NCI-H2029 (cell line): Measurements from ENCODE around the gene SLC7A6OS.
A peak's percentile ranks its signal among the peaks of the same experiment; 100 is the strongest.

Source experiments
- DNase-seq: peaks from one replicate; lab custom pipeline; 2025; lab: John Stamatoyannopoulos, UW

The SLC7A6OS gene

GRCh38 chr16:68344252-68344651 lies 33.5 kb upstream of the SLC7A6OS start:
- DNase-seq, result no peak

- no peak for DNase-seq
These were observed 32.4 kb upstream of the SLC7A6OS start for GRCh38 chr16:68343137-68343536.

- no peak for DNase-seq
These were observed 31.9 kb upstream of the SLC7A6OS start for GRCh38 chr16:68342620-68343019.

- DNase-seq, result no peak
These were observed 28.5 kb upstream of the SLC7A6OS start for GRCh38 chr16:68339214-68339613.

GRCh38 chr16:68338326-68339119 lies 27.8 kb upstream of the SLC7A6OS start:
- DNase-seq, result no peak

GRCh38 chr16:68335175-68335574 lies 24.4 kb upstream of the SLC7A6OS start:
- DNase-seq, result no peak

GRCh38 chr16:68332411-68333121 lies 21.8 kb upstream of the SLC7A6OS start:
- no peak for DNase-seq

- no peak for DNase-seq
These were observed 21.2 kb upstream of the SLC7A6OS start for GRCh38 chr16:68331879-68332410.

GRCh38 chr16:68328860-68329390 lies 18.2 kb upstream of the SLC7A6OS start:
- no peak for DNase-seq

GRCh38 chr16:68328151-68328859 lies 17.6 kb upstream of the SLC7A6OS start:
- peak; percentile 52 for DNase-seq

- no peak for DNase-seq
These were observed 14.1 kb upstream of the SLC7A6OS start for GRCh38 chr16:68324780-68325357.

GRCh38 chr16:68324336-68324735 lies 13.6 kb upstream of the SLC7A6OS start:
- no peak for DNase-seq

- no peak for DNase-seq
These were observed 8.6 kb upstream of the SLC7A6OS start for GRCh38 chr16:68319185-68319908.

- no peak for DNase-seq
These were observed 2.4 kb upstream of the SLC7A6OS start for GRCh38 chr16:68313116-68313515.

- DNase-seq, result no peak
These were observed 341 bp downstream of the SLC7A6OS start for GRCh38 chr16:68310437-68310773.

GRCh38 chr16:68309799-68310198 lies 947 bp downstream of the SLC7A6OS start:
- no peak for DNase-seq

- DNase-seq, result no peak
These were observed 4.1 kb downstream of the SLC7A6OS start for GRCh38 chr16:68306633-68307032.

- no peak for DNase-seq
These were observed 9.8 kb downstream of the SLC7A6OS start for GRCh38 chr16:68300734-68301459.

- DNase-seq, result no peak
These were observed 10.9 kb downstream of the SLC7A6OS start for GRCh38 chr16:68299571-68300453.
